Effector CD8-positive, alpha-beta T cell (primary cell): Measurements from ENCODE around the gene MRPS22.
A peak's percentile ranks its signal among the peaks of the same experiment; 100 is the strongest.

ENCODE experiments used
- DNase-seq: peaks from one replicate; lab custom pipeline; 2025; lab: John Stamatoyannopoulos, UW
- total RNA-seq, 4 experiments: gene quantifications; one replicate each; lab custom pipeline; 2026; lab: John Stamatoyannopoulos, UW

MRPS22 gene
- total RNA-seq, result 51.6 to 73.1 (median 61.4) reads per million in 4 experiments

- DNase-seq, result peak; percentile 69
These were observed at the start of gene MRPS22 for GRCh38 chr3:139343895-139344856. Gene MRPS22, plus strand, starts transcription at chr3:139344020. Its CDS starts 7 bp downstream, at chr3:139344027.

DNA sequence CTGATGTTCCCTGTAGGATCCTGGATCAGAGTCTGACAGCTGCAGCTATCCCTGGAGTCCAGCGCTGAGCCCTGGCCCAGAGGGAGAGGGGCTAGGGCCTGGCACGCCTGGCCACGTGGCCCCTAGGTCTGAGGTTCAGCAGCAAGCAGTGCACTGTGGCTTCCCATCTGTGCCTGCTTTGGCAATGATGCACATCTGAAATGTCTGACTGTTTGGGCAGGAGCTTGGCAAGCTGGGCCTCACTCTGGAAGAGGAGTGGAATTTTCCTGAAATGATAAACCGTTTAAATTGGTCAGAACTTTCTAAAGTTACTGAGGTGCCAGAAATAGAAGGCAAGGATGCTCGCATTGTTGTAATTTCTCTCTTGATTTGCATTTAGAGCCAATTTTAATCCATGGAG, 48.8 kb upstream of the MRPS22 start:
- DNase-seq, result no peak

- DNase-seq, result no peak
These were observed 47.6 kb upstream of the MRPS22 start for GRCh38 chr3:139296141-139296718.

- no peak for DNase-seq
These were observed 46.1 kb upstream of the MRPS22 start for GRCh38 chr3:139297588-139298311.

DNA sequence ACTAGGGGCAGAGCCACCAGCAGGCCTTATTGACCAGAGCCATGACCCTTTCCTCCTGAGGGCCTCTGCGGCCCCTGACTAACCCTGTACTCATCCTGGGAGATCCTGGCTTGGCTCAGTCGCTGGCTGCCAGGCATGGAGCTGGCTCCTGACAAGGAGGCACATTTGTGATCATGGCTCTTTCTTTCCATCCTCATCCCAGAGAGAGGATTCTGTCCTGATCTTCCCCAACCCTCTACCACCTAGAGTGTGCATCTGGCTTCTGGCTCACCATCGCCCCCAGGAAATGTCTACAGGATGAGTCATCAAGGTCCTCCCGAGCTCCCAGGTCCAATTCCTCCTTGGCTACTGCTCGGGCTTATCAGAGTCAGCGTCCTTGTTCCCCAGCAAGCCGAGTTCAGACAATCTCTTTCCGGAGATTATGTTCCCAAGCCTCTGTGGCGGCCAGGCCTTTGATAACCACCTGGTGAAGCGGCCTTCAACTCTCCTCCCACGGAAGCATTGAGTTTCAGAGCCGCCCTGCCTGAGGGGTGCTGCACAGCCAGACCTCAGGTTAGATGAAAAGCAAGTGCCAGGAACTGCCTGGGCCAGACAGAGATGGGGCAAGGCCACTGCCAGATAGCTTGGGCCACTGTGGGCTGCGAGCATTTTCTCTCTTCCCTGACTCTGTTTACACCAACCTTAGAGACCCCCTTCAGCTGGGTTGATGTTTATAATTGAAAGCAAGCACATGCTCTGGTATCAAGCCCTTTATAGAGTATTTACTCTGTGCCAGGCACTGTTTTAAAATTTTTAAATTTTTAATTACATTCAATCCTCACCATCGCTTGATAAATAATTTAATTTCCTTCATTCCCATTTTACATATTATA, 44.3 kb upstream of the MRPS22 start:
- DNase-seq, result no peak

GRCh38 chr3:139300416-139300815, 43.4 kb upstream of the MRPS22 start:
- DNase-seq, result no peak

DNA sequence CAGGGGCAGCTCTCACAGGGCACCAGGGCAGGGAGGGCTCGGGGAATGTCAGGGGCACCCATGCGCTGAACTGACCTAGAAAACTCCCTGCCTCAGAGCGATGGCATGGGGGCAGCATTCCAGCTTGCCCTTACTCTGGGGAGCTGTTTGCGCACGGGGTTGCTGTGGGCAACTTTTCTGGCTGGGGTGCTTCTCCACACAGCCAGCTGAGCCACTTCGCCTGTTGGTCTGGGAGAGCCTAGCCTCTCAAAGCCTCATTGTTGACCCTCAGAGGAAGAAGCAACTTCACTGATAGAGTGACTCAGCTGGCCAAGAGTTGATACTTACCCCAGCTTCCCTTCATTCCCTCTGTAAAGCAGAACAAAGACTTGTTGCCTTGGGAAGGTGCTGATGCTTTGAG, 42.6 kb upstream of the MRPS22 start:
- DNase-seq, result no peak

DNA sequence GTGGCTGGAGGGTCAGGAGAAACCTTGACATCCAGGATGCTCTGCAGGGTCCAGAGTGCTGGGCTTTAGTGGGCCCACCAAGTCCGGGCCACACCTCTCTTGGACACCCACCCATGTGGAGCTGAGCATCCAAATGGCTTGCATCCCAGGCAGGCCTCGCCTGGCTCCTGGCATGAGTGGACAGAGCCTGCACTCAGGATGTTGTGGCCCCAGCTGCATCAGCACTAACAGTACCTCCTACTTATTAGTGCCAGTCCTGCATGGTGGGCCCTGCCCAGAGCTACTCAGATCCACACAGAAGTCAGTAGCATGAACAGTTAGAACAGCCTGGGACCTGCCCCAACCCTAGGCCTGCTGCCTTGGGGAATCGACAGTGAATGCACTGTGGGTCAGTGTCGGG, 42.2 kb upstream of the MRPS22 start:
- no peak for DNase-seq

DNA sequence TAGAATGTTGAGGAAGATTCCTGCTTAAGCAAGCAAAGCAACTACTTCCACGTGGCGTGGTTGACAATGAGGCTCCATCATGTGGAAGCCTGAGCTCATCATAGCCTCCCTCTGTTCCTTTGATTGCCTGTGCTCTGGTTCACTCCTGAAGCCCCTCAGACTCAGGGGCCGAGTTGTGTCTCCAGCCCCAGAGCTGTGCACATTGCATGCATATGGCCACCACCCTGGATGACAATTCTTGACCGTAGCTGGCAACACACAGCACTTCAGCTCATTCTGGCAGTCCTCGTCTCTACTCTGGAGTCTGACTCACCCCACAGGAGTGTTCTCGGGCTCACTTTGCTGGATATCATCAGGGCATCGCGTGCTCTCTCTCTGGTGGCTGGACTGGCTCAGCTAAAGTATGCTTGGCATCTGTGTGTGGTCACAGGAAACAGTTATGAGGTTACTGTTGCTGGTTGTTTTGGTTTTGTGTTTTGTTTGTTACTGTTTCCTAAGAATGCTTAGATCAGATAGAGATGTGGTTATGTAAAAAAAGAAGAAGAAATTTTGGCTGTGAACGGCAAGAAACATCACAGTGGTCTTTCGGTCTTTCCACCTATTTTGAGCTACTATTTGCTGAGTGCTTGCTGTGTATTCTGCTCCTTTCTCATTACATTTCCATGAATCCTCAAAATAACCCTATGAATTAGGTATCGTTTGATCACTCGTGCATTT, 41.6 kb upstream of the MRPS22 start:
- DNase-seq, result no peak

- no peak for DNase-seq
These were observed 41.1 kb upstream of the MRPS22 start for GRCh38 chr3:139302801-139303113.

DNA sequence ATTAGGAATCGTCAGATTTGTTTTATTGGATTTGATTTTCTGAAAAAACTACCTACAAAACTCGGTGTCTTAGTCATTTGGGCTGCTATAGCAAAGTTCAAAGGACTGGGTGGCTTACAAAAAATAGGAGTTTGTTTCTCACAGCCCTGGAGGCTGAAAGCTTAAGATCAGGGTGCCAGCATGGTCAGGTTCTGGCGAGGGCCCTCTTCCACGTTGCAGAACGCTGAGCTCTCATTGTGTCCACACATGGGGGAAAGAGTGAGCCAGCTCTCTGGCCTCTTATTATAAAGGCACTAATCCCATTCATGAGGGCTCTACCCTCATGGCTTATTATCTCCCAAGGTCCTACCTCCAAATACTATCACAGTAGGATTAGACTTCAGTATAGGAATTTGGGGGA, 40.6 kb upstream of the MRPS22 start:
- no peak for DNase-seq

GRCh38 chr3:139304383-139304782, 39.4 kb upstream of the MRPS22 start:
- DNase-seq, result no peak

- no peak for DNase-seq
These were observed 37.7 kb upstream of the MRPS22 start for GRCh38 chr3:139306078-139306477.

DNA sequence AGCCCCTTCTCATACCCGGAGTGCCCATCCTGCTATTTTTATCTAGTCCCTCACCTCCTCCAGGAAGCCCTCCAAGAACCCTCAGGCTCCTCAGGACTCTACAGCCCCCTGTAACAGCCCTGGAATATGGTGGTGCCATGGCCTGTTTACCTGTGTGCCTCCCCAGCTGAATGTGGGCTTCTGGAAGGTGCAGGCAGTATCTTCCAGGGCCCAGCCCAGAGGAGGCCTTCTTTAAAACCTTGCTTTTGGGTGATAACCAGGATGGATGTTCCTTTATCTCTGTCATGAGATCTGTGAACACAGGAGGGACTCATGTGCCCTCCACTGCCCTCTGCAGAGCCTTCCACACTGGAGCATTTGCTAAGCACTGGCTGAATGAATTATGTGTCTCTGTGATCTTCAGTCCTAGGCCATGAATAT, 36.7 kb upstream of the MRPS22 start:
- DNase-seq, result no peak

DNA sequence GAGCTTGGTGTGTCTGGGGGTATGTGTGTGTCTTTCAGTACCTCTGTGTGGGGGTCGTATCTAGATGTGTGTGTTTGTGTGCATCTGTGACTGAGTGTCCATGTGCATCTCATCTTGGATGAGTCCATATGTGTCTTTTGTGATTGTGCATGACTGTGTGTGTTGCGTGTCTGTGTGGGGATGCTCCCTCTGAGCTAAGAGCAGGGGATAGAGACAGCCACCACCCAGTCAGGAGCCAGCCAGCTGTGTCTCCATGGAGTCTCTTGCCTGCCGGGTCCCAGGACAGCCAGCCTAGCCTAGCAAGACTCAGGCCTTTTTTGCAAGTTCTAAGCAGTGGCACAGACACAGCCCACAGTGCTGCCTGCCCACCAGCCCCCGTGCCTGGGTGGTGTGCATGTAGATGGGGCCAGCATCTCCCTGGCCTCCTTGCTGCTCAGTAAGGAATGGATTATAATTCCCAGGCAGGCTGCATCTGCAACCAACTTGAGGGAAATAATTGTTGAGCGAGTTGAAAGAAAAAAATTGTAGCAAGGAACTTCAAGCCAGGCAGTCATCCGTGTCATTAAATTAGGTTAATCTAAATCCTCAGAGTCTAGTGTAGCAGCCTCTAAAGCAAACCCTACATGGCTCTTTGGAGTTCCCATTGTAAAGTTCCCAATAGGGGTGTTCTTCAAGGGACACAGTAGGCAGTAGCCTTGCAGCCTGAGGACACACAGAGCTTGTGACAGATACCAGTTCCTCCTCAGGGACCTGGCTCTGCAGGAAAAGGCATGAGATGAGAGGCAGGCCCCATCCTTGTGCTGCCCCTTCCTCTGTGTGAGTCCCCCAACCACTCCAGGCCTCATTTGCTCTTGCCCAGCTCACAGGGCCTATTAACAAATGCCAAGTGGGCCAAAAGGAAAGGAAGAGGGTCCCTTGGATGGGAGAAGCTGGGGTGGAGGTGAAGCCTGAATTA, 35.9 kb upstream of the MRPS22 start:
- DNase-seq, result no peak

GRCh38 chr3:139308560-139308959, 35.3 kb upstream of the MRPS22 start:
- DNase-seq, result no peak

- no peak for DNase-seq
These were observed 34.7 kb upstream of the MRPS22 start for GRCh38 chr3:139309061-139309591.

DNA sequence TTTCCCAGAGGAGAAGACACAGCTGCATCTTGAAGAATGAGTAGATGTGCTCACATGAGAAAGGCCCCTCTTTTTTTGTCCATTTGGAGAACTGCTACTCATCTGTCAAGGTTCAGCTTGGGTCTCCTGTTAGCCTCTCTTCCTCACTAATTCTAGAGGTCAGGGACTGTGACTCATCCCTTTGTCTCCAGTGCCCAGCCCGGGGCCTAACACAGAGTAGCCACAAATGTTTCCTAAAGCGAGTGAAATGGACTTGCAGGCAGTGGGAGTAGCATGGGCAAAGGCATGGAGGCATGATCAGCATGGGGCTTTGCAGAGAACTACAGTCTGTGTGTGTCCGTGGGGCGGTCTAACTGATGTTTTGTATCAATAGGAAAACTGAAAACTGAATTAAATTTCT, 33.9 kb upstream of the MRPS22 start:
- DNase-seq, result no peak

DNA sequence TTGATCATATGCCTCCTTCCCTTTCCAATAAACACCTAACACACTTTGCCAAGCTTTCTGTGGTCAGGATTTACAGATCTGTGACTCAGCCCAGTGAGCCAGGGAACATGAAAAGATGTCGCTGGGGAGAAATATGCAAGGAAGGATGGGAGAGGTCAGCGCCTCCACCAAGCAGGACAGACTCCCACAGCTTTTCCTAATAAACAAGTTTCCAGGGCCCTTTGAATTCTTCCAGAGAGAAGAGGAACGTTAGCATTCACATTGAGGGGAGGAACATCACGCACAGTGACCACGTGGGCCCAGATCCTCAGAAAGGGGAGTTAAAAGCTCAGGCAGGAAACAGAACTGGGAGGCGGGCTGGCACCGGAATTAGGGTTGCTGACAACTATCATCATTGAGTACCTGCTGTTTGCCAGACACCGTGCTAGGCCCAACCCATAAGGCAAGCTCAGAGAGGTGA, 33.3 kb upstream of the MRPS22 start:
- no peak for DNase-seq

DNA sequence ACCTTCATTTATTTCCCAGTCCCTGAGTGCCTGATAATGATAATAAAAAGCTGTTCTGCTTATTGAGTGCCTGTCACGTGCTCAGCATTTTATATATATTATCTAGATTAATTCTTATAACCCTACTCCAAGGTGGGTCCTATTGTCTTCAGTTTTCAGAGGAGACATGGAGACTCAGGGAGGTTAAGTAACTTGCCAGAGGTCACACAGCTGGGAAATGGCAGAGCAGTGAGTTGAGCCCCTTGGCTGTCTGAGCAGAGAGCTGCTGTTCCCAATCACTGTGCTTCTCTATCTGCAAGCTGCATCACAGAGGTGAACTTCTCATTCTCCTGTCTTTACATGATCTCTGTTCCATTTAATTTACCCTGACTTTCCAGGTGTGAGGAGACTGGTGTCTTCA, 32.3 kb upstream of the MRPS22 start:
- no peak for DNase-seq
